ENCODE results near the gene SERBP1.
"Not testable (repeated sequence)": the region's sequence is repeated elsewhere in the genome, so short reads cannot be mapped to it uniquely, and the experiment has no call there.

Gene SERBP1

DNA sequence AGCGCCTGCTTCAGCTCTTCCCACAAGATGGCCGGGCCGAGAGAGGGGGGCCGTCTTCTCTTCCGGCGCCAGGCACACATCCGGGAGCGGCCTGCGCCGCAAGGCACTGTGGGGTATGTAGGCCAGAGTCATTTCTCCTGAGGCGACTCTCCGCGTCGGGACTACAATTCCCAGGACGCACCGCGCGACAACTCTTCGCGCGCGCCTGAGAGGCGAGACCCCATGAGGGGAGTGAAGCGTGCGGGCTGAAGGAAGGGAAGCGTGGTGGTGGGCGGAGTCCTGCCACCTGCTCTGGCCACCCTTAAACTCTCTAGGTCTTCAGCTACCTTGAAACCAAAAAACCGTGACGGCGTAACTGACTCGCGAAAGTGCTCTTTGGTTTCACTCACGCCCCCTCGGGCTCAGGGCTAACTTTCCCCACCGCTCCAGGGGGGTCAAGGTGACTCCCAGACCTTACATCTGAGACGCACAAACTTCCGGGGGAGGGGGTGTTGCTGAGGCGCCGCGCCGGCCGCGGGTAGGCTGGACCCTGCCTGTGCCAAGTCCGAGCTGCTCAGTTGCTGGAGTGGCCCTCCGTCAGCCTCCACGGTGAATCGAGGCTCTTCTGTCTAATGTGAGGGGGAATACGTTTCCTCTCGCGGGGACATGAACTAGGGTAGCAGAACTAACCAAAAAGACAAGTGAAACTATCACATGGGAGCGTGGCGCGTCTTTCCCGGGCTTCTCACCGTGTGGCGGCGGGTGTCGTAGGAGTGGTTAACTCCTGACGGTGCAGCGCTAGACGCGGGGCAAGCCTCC is at the start of gene SERBP1:
Gene SERBP1 (minus strand): TSS at position 45 of the 798 bp plus-strand sequence. CDS start 102 bp downstream, outside the sequence.
- peak; percentile 86 to 88 for DNase-seq

DNA sequence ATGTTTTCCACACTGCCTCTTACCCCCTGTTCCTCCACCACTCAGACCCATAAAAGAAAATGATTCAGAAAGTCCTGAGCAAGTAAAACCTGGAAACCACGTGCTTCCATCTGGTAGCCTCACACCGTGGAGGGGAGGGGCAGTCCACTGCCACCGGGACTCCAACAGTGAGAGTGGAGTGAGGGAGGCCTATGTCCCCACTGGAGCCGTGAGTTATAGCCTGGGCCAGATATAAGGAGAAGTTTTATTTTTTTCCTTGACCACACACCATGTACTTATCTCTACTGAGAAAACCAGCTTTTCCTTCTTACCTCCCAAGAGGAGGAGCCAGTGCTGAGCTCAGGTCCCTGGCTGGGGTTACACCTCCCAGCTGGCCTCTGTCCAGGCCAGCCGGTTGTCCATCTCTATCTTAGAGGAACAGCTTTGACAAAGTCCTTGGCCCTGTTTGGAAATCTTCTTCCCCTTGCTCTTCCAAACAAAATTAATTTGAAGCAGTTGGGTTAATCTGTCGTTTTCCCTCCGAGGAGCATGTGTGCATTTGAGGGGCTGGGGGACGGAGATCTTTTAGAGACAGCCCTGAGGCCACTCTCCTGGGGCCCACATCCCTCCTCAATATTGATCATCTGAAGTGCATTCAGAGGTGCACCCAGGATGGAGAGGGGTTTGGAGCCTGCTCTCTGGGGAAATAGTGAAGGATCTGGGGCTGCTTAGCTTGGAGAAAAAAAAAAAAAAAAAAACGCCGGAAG is 49.1 kb upstream of the SERBP1 start:
- no peak for DNase-seq

DNA sequence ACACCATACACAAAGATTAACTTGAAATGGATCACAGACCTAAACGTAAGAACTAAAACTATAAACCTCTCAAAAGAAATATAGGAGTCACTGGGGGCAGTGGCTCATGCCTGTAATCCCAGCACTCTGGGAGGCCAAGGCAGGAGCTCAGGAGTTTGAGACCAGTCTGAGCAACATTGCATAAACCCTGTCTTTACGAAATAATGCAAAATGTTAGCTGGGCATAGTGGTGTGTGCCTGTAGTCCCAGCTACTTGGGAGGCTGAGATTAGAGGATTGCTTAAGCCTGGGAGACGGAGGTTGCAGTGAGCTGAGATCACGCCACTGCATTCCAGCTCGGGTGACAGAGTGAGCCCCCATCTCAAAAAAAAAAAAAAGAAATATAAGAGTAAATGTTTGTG is 46.7 kb upstream of the SERBP1 start:
- no peak for DNase-seq

DNA sequence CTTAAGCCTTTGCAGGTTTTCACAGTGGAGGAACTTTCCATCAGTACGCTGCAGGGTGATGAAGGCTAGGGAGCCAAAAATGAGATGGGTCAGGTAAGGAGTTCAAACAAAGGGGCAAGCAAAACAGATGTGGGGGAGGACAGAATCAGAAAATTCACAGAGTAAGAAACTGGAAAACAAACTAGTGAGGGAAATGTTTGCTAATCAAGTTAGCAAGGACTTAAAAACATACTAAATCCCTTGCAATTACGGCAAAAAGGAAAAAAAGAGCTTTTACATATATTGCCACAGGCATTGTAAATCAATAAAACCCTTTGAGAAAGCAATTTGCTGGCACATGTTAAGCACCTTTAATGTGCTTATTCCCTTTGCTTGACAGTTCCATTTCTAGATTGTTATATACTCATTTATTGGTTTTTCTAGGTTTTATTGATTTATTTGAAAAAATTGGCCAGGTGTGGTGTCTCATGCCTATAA is 45.8 kb upstream of the SERBP1 start:
- DNase-seq: no peak

DNA sequence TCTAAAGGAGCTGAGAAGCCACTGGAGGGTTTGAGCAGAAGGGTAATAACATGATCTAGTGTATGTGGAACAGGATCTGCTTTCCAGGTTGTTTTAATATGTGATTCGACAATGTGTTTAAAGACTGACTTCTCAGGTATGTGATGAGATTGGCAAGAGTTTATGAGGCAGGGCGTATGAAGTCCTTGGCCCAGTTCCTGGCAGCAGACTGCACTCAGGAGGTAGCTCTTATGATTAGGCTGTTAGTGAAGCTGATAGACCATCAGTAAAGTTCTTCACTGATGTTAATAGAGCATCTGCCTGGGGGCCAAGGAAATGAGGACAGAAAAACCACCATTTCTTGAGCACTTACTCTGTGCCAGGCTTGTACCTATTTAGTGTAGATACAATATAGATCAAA is 41.9 kb upstream of the SERBP1 start:
- no peak for DNase-seq

DNA sequence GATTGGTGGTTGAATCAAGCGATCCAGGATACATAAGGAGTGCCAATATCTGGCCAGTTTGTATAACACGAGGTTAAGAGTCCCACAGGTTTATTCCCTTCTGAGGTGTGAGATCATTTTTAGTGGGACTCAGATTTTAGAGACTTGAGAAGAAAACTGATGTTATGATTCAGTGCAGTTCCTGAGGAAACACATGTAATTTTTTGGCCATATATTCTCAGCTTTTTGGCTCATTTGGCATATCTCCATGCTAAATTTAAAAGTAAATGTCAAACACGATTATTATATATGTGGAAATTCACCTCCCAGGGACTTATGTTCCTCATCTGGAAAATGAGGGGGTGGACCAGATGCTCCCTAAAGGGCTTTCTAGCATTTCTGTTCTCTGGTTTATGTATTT is 39.2 kb upstream of the SERBP1 start:
- DNase-seq: no peak

DNA sequence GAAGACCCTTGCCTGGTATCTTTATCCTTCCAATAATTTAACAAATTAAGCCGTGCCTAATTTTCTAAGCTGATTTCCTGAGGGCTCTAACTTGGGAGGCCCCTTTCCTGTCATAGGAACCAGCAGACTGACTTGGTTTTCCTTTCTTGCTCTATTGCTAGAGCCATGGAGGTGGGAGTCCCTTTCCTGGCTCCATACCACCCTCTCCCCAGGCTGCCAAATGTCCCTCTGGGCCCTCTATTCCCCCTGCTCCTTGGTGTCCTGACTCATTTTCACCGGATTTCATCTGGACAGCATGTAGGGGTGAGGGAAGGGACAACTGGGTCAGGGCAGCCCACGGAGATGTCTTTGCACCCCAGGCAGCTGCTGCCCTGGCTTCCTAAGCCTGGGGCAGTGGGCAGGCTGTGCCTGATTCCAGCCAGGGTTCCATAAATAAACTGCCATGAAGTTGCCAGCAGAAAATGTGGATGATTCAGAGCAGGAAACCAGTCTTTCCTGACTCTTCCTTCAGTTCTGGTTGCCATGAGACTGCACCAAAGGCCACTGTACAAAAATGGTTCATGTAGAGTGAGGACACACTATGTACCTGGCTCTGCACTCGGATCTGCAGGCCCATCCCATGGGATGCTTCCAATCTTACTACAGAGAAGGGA is 38.0 kb upstream of the SERBP1 start:
- no peak for DNase-seq

DNA sequence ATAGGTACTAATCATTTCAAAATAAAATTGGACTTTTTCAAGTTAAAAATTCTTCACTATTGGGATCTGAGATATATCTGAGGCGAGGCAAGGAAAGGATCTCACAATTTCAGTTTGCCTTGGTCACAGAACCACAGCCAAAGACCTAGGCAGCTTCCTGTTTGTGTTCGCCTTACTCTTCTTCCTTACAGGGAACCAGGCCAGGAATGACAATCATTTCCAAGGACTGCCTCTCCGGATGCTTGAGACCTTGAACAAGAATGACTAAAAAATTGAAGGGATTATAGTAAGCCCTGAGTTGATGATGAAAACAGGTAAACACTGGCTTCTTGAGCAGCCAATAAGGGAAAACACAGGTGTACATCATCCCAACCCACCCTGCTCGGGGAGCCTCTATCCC is 35.2 kb upstream of the SERBP1 start:
- DNase-seq: no peak

DNA sequence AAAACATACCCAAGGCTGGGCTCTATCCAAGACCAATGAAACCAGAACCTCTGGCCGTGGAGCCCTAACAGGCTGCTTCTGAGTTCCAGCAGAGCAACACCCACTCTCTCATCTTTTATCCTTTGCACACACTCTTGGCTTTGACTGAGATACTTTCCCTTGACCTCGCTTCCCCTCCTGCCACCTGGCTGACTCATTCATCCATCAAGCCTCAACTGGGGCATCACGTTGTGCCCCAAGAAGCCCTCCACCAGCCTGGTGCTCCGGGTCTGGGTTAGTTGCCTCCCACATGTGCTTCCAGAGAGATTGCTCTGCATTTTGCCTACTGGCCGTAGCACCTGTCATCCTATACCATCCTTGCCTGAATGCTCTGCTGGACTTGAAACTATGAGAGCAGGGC is 34.5 kb upstream of the SERBP1 start:
- no peak for DNase-seq

DNA sequence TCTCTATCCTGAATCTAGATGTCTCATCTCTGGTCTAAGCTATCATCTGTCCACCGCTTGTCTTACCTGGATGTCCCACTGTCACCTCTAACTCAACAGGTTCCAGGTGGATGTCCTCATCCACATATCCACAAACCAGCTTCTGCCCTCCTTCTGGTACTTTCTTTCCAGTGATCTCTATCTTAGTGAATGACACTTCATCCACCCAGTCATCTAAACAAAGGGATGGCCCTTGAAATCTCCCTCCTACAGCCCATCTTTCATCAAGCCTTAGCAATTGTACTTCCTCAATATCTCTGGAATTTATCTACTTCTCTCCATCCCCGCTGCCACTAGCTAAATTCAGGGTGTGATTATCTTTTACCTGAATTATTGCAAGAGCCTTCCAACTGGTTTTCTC is 33.9 kb upstream of the SERBP1 start:
- DNase-seq: no peak

DNA sequence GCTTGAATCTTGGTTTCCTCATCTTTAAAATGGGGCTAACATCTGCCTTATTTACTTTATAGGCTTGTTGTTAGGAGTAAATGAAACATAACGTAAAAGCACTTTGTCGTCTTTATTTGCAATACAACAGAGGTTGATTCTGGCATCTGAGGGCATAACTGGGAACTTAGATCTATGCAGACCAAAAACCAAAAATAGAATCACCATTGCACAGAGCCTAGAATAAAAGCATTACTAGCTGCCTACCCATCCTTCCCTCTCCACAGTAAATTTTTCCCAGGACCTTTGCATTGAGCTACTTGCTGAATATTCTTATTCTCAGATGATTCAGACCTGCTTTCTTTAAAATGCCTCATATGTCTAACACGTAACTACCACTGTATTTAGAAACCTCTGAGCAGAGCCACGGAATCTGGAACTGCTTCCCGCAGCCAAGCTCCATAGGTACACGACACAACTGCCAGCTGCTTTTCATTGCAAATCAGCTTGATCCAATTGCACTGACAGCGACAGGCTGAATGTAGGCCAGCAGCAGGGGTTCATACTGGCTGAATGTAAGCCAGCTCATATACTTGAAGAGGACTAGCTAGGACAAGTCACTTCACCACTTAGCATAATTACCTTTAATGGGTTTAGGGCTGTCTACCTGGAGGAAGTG is 33.2 kb upstream of the SERBP1 start:
- no peak for DNase-seq

DNA sequence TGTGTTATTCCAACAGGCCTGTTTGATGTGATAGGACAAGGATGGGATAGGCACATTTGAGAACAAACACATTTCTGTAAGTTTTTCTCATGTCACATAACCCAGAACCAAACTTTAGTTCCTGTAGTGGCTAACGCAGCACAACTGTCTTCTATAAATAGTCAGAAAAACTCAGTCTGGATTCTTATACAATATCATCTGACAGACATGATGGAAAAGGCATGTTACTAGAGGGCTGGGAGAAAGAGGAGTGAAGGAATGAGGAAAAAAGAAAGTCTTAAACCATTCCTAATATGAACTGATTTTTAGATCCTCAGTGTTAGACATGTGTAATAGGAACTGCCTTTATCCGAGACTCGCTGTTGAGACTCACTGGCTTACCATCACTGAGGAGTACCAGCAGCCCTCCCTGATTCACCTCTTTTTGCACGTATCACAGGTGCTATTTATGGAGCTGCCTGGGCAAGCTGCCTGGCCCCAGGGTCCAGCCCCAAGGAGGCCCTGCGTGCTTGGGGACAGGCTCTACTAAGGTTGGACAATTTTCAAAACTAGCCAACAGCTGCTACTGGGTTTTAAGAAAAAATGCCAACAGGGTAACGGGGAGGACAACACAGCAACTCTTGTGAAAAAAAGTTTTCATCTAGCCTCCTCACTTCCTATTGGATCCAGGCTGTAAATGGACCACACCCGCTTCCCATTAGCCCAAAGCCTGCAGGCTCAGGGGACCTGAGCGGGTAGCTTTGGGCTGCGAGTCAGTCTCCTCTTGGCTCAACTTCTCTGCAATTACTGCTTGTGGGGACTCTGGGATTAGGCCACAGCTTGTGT is 30.7 kb upstream of the SERBP1 start:
- DNase-seq: no peak

DNA sequence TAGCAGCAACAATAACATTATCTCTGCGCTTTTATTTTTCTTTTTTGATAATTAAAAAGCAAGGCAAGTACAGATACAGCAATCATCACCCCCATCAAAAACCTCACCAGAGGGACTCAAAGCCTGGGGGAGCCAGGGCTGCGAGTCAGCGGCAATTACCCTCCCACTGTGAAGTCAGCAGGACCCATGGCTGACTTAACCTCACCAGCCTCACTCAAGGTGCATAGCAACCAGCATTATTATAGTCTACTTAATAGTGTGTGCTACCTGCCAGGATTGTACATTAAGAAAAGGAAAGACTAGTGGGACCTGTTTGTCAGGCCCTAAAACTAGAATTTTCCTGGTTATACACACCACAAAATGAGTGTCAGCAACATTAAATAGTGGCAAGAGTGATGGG is 28.9 kb upstream of the SERBP1 start:
- DNase-seq: no peak

DNA sequence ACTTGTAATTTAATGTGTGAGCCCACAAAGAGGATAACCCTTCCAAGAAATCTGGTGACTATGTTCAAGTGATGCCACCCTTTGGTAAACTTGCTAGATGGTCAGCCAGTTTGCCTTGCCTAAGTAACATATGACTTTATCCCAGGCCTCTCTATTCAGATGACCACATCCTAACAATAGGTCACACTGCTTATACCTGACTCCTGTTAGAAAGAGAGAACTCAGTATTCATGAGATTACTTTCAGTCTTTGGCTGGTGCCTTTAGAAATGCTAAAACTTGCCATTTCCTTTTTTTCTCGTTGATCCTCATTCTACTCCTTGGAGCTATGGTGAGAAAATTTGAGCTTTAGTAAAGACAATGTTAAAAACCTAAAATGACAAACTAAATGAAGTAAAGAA is 28.5 kb upstream of the SERBP1 start:
- no peak for DNase-seq

DNA sequence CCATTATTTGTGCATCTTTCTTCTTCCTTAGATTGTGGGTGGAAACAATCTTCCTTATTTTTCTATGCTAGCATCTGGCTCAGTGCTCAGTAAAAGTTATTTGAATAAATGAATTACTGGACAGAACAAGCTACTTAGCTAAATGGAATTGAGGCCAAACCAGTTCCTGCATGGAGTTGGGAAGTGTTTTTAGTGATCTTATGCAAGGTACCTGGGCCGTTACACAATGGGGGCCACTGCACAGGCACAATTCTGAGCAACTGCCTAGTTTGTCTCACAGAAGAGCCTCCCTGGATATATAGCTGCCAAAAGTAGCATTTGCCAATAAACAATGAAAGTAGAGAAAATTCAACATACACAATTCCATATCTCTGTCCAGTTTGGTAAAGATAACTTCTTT is 27.0 kb upstream of the SERBP1 start:
- no peak for DNase-seq

DNA sequence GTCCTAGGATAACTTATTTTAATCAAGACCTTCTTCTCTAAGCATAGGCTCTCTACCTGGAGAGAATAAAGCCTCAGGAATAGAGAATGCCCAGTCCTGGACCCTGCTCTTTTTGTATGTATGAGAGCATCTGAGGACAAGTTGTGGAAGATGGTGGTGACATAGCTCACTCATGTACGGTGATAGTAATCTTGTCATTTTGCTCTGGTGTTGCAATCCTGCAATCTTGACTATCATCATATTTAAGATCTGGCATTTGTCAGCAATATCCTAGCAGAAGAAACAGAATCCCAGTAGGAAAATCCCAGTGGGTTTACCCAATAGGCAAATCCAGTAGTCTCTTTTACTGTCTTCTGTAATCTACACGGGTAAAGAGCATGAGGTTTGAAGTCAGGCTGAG is 21.6 kb upstream of the SERBP1 start:
- no peak for DNase-seq

DNA sequence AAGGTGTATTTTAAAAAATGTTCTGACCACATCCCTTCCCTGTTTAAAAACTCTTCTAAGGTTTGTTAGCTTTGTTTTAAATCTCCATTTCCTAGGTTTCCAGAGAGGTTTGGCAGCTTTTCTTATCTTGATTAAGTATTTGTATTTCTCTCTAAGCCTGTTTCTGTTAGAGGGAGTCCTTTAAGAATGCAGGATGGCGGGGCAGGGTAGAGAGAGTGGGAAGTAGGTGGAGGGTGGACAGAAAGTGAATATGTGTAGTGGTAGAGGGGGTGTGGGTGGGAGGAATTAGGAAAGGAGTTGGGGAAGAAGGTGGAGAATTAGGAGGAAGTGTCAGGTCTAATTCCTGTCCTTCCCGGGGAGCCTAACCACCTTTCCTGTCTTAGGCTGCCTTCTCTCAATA is 21.2 kb upstream of the SERBP1 start:
- DNase-seq: no peak

DNA sequence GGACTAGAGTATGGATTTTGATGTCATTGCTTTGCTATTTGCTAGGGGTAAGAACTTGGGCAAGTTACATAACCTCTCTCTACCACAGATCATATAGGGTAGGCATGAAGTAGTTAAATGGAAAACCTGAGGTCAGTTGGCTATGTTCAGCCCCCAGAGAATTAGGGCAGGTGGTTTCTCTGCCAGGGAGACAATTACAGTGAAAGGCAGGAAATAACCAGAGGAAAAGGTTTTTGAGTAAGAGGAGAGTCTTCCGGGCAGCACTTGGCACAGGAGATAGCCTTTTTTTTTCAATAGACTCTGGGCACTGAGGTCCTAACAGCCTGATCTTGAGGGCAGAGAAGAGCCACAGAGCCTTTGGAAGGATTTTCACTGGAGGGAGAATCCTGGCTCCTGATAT is 16.7 kb upstream of the SERBP1 start:
- no peak for DNase-seq

DNA sequence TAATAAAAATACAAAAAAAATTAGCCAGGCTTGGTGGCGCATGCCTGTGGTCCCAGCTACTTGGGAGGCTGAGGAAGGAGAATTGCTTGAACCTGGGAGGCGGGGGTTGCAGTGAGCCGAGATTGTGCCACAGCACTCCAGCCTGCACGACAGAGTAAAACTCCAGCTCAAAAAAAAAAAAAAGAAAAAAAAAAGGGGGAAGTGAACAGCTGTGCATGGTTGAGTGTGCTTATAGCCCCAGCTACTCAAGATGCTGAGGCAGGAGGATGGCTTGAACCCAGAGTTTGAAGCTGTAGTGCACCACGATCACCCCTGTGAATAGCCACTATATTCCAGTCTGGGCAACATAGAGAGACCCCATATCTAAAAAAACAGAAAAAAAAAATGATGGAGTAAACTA is 15.8 kb upstream of the SERBP1 start:
- DNase-seq: not testable (repeated sequence)

DNA sequence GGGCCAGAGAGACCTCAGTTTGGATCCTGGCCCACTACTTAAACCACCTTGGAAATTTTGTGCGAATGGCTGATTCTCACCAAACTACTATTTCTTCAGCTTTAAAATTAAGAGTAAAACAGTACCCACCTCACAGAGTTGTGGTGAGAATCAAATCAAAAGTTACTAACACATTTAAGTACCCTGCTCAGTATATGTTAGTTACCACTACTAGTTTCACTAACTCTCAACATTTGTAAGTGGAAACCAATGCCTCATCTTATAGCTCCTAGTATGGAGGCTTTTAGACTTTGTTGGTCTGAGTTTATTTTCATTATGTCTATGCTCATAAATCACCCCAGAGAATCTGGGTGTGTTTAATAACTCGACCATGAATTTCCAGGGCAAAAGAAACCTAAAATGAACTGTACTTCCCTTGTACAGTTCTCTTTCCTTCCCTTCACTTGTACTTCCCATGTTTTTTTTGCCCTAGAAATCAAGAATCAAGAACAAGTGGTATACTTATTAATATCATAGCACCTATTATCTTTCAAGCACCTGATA is 11.6 kb upstream of the SERBP1 start:
- no peak for DNase-seq

DNA sequence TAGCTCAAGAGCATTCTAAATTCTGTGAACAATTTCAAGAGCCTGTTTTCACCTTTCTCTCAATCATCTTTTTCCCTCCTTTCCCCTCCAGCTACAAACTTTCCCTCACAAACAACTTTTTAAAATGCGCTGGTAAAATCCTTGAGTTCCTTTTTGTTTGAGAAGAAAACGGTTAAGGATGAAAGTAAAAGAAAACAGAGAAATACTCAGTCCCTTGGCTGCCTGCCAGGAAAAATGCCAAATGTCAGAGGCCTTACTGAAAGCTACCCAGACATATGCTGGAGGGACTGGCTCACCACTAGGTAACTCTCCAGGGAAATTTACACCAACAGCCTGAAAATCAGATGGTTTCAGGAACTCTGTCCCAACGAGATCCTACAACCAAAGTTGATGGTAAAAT is 11.0 kb upstream of the SERBP1 start:
- peak; percentile 50 to 70 for DNase-seq

DNA sequence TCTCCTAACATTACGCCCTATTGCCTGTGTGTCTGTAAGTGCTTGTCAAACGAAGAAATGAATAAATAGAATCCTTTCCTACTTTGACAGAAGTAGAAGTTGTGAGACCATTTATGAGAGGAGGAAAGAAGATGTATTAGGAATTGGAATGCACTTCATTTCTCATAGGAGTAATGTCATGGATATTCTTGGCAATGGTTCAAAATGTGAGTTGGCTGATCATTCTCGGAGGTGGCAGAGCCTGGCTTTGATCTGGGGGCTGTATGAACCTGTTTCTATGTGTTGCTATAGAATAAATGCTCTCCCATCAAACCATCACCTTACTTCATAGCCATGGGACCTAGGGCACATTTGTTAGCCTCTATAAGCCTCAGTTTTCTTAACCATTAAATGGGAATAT is 10.1 kb upstream of the SERBP1 start:
- no peak for DNase-seq
